ENCODE data around the gene FNDC1.

GRCh38 chr6:159252955-159253508, 83.8 kb downstream of the FNDC1 start:
- peak; percentile 58 for TF ChIP-seq CTCF (IDR thresholded peaks at IDR 0.05; ENCODE audit: low read depth, low read length)
- no peak for TF ChIP-seq EZH2phosphoT487 (IDR thresholded peaks at IDR 0.05; ENCODE audit: low read depth)

Measured in OCI-LY3 (cell line).